Vagina (tissue), 2 donors: ENCODE measurements around the gene SPATA12.

Experiments used
- POLR2AphosphoS5 ChIP-seq, 2 donors: sonication (generic); formaldehyde crosslinking; IDR thresholded peaks; one replicate each; pipeline ENCODE4 v1.9.0; 2017; ENCODE audit warnings: antibody characterized with exemption in 2 of 2, mild to moderate bottlenecking in 2 of 2, low read depth in 1 of 2; ENCODE audit not compliant: insufficient read depth in 1 of 2
- TF ChIP-seq, protein P1 (sequence below), 3 experiments: fragments of 450-650 bp in 2 of 3; fragments of 200-600 bp in 1 of 3; sonication (generic) in 1 of 3; IDR thresholded peaks; one replicate each; pipeline ENCODE4 v1.5.1; 2017 to 2019; ENCODE audit warnings: antibody characterized with exemption in 3 of 3, mild to moderate bottlenecking in 2 of 3, moderate library complexity in 2 of 3

DNA sequence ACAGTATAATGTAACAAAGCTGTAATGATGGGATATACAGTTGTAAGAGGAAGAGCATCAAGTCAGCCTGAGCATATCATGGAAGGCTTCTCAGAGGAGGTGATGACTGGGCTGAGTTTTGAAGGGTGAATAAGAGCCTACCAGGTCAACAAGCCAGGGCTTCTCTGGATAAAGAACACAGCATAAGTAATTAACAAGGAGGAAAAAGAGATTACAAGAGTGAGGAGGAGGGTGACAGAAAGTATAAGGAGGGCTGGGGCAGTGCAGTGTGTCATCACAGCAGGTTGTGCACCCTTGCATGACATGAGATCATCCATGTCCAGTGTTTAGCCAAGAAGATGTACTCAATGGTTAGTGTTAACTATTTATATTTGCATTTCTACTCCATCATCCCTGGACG lies 16.9 kb upstream of the SPATA12 start:
- TF ChIP-seq, protein P1, sequence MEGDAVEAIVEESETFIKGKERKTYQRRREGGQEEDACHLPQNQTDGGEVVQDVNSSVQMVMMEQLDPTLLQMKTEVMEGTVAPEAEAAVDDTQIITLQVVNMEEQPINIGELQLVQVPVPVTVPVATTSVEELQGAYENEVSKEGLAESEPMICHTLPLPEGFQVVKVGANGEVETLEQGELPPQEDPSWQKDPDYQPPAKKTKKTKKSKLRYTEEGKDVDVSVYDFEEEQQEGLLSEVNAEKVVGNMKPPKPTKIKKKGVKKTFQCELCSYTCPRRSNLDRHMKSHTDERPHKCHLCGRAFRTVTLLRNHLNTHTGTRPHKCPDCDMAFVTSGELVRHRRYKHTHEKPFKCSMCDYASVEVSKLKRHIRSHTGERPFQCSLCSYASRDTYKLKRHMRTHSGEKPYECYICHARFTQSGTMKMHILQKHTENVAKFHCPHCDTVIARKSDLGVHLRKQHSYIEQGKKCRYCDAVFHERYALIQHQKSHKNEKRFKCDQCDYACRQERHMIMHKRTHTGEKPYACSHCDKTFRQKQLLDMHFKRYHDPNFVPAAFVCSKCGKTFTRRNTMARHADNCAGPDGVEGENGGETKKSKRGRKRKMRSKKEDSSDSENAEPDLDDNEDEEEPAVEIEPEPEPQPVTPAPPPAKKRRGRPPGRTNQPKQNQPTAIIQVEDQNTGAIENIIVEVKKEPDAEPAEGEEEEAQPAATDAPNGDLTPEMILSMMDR (IDR thresholded peaks at IDR 0.05): no peak
- no peak for TF ChIP-seq POLR2AphosphoS5 (IDR thresholded peaks at IDR 0.05; ENCODE audit: insufficient read depth in 1 of 2, low read depth in 1 of 2)
